HFF-Myc (cell line): ENCODE measurements around the gene RAC3.

Experiments used
- DNase-seq: peaks from one replicate; pipeline ENCODE4 v3.0.0-alpha.2; 2011; ENCODE audit warnings: low read depth; ENCODE audit errors: extremely low read depth
- H3K4me3 ChIP-seq: replicated peaks from 2 replicates; pipeline ENCODE4 v1.5.1; 2011; ENCODE audit warnings: low read depth, mild to moderate bottlenecking, control low read depth, low read length
- CTCF ChIP-seq: IDR thresholded peaks from 2 replicates; pipeline ENCODE4 v1.5.1; 2012; ENCODE audit warnings: mild to moderate bottlenecking, low read depth, low read length, control low read depth; ENCODE audit errors: missing control alignments

RAC3 gene

DNA sequence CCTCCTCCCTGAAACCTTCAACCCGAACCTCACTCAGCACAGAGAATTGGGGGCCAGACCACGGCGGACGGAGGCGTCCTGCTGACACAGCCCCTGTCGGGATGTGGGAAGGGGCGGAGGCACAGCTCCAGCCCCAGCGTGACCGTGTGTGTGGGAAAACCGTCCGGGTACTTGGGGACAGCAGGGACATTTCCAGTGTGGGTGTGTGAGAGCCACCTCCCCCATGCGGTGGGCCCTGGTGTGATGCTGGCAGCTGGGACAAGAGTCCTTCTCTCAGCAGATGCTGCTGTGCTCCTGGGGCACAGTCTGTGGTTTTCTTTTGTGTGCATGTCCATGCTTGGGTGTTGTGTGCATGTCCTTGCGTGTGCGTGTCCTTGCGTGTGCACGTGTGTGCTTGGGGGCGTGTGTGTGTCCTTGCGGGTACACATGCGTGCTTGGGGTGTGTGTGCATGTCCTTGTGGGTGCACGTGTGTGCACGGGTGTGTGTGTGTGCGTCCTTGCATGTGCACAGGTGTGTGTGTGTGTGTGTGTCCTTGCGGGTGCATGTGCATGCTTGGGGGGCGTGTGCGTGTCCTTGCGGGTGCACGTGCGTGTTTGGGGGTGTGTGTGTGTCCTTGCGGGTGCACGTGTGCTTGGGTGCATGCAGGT is 25.7 kb upstream of the RAC3 start:
- TF ChIP-seq CTCF: no peak
- H3K4me3 ChIP-seq: no peak overlapping the region
- DNase-seq: no peak

DNA sequence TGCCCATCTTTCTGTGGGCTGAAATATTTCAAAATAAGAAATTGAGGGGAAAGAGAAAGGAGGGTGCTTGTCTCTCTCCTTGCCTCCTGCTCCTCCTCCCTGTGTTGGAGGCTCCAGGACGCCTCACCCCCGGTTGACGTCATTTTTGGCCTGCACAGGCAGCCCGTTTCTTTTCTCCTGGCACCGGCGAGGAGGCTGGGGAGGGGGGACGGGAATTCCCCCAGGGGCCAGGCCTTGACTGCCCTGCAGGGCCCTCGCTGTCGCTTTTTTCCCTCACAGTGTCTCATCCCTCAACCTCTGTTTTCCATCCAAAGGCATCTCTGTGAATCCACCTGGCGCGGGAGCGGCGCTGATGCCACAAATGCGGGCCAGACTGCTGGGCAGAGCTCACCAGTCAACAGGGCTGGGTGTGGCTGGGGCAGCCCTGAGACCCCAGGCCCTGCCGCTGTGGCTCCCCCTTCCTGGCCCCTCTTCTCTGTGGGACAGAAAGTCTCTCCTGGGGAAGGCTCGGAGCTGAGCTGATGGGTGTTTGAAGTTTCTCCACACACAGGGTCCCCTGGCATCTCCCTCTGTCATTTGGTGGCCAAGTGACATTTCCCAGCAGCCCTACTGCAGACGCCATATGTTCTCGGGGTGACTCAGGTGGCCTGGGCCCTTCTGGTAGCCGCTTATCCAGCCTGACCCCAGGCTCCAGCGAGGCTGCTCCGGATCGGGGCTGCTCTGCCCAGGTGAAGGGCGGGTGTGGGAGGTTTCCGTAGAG is 24.8 kb upstream of the RAC3 start:
- DNase-seq: no peak
- H3K4me3 ChIP-seq: no peak overlapping the region
- no peak for TF ChIP-seq CTCF

GRCh38 chr17:82007228-82007494 is 24.3 kb upstream of the RAC3 start:
- DNase-seq: no peak
- TF ChIP-seq CTCF: no peak
- no peak overlapping the region for H3K4me3 ChIP-seq

DNA sequence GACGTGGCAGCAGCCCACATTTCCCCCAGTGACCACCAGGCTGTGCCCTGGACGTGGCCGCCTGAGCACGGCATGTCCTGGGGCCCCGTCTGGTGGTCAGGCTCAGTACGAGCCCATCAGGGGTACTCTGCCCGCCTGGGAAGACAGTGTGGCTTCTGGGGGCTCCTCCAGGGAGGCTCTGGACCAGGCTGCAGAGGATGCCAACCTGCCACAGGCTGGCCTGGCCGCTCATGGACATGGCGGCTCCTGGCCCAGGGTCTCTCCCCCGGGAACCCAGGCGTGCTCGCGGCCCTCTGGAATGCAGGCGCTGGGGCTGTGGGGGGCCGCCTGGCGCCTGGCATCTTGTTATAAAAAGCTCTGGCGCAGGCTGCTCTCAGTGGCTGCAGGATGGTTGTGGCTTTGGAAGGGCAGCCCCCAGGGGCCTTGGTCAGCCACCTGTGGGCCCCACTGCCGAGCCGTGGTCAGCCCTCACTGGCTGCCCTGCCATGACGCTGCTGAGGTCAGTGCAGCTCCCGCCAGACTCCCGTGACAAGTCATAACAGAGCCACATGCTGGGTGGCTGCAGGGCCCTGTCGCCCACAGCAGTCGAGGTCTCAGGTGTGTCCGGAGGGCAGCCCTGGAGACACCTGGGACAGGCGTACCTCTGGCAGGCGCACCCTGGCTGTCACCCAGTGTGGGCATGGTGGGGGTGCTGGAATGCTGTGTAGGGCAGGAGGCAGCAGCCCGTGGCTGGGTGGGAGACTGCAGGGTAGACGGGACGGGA is 23.8 kb upstream of the RAC3 start:
- no peak for DNase-seq
- H3K4me3 ChIP-seq: no peak overlapping the region
- no peak for TF ChIP-seq CTCF

DNA sequence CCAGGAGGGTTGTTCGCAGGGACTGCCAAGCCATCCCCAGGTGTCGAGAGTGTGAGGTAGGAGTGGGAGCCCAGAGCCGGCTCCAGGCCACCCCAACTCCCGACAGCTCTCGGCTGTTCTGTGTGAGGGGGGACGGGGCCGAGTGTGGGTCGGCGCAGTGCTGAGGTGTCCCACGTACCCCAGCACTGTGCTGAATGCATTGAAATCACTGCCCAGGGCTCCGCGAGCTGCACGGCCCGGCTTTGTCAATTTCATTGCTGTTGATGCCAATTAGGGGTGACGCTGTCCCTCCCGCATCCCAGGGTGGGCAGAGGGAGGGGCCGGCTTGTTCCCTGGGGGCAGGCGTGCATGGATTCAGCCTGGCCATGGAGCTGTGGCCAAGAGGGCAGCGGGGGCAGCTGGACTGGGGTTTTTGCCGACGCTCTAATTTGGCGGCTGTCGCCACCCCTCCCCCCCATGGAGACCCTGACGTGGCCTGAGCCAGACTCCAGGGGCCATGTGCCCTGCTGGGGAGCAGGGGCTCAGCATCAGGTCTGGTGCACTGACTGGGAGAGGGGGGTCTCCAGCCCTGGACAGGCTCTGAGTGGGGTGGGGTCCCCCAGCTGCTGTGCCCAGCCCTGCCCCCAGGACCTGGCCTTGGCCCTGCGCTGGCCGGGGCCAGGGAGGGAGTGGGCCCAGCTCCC is 23.1 kb upstream of the RAC3 start:
- no peak for TF ChIP-seq CTCF
- no peak overlapping the region for H3K4me3 ChIP-seq
- no peak for DNase-seq

DNA sequence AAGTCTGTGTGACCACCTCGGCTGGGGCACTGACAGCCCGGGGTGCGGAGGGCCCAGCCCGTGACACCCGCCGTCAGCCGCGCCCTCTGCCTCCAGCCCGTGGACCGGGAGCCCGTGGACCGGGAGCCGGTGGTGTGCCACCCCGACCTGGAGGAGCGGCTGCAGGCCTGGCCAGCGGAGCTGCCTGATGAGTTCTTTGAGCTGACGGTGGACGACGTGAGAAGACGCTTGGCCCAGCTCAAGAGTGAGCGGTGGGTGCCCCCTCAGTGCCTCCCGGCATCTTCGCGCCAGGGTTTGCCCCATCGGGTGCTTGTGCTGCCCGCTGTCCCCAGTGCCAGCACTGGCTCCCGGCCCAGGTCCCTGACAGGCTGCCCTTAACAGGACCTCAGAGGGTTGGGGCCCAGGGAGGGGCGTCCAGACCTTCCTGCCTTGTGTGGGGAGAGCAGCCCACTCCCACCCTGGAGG is 22.5 kb upstream of the RAC3 start:
- DNase-seq: no peak
- no peak overlapping the region for H3K4me3 ChIP-seq
- no peak for TF ChIP-seq CTCF
